IMR-90 (cell line): Measurements from ENCODE around the gene ZSWIM5. TPM values are rescaled to one million over a fixed set of nuclear protein-coding genes. Genes with fewer than 3 reads are reported as not detected.

Experiments used
- ATAC-seq: fragments of 200-7000 bp; cut with Tn5 transposase; 2 replicates; pipeline ENCODE4 v1.9.1; 2020; ENCODE audit warnings: low read depth, mild to moderate bottlenecking, moderate library complexity
- BruUV-seq: library from RNA; stranded (reverse); fragments of 400-500 nt; replicated peaks from 2 replicates; lab custom pipeline; 2021; lab: Mats Ljungman, UMichigan
- CTCF ChIA-PET: fragments of 300-600 bp; formaldehyde crosslinking; extraction: SDS; loops from one replicate; lab custom pipeline; 2021; ENCODE audit warnings: antibody characterized with exemption; lab: Yijun Ruan, JAX
- POLR2A ChIA-PET: fragments of 300-600 bp; sonication (Branson Sonifier 250); formaldehyde crosslinking; loops from one replicate; lab custom pipeline; 2022; ENCODE audit warnings: antibody characterized with exemption; ENCODE audit not compliant: unreplicated experiment; lab: Charles Lee
- DNase-seq: peaks from one replicate; pipeline ENCODE4 v3.0.0; 2013
- H2AFZ ChIP-seq: replicated peaks from 2 replicates; pipeline ENCODE3; 2013; ENCODE audit warnings: low read length, mild to moderate bottlenecking; ENCODE audit not compliant: poor library complexity
- H2AK5ac ChIP-seq: 2 replicates; pipeline ENCODE4 v1.6.1; 2013; ENCODE audit warnings: low read depth, low read length, inconsistent platforms
- H2AK9ac ChIP-seq: replicated peaks from 2 replicates; pipeline ENCODE3; 2013; ENCODE audit warnings: mild to moderate bottlenecking, low read depth, low read length, moderate library complexity; ENCODE audit not compliant: poor library complexity
- H2BK120ac ChIP-seq: 2 replicates; pipeline ENCODE4 v1.6.1; 2013; ENCODE audit warnings: low read depth, low read length, inconsistent platforms
- H2BK15ac ChIP-seq: 3 replicates; pipeline ENCODE4 v1.6.1; 2013; ENCODE audit warnings: low read depth, low read length, inconsistent platforms
- H2BK20ac ChIP-seq: 2 replicates; pipeline ENCODE4 v1.6.1; 2013; ENCODE audit warnings: low read depth, mild to moderate bottlenecking, inconsistent platforms, low read length, moderate library complexity
- H2BK5ac ChIP-seq: 2 replicates; pipeline ENCODE4 v1.6.1; 2013; ENCODE audit warnings: mild to moderate bottlenecking, low read depth, low read length, inconsistent platforms; ENCODE audit not compliant: poor library complexity, severe bottlenecking
- H3K14ac ChIP-seq: replicated peaks from 2 replicates; pipeline ENCODE4 v1.6.1; 2013; ENCODE audit warnings: low read depth, low read length, inconsistent platforms
- H3K18ac ChIP-seq: 2 replicates; pipeline ENCODE4 v1.6.1; 2013; ENCODE audit warnings: low read depth, low read length, control low read depth
- H3K23ac ChIP-seq: 2 replicates; pipeline ENCODE4 v1.6.1; 2013; ENCODE audit warnings: low read depth, low read length, inconsistent platforms
- H3K27ac ChIP-seq: 2 replicates; pipeline ENCODE4 v1.5.1; 2013; ENCODE audit warnings: mild to moderate bottlenecking, control low read depth, low read length; ENCODE audit not compliant: insufficient read depth
- H3K27me3 ChIP-seq: 2 replicates; pipeline ENCODE4 v1.6.1; 2013; ENCODE audit warnings: low read length; ENCODE audit not compliant: control insufficient read depth, insufficient read depth
- H3K36me3 ChIP-seq: 2 replicates; pipeline ENCODE4 v1.6.1; 2013; ENCODE audit warnings: low read length, mixed read lengths; ENCODE audit not compliant: control insufficient read depth, insufficient read depth
- H3K4ac ChIP-seq: 2 replicates; pipeline ENCODE4 v1.6.1; 2013; ENCODE audit warnings: low read depth, low read length, inconsistent platforms
- H3K4me1 ChIP-seq: 2 replicates; pipeline ENCODE4 v1.6.1; 2013; ENCODE audit warnings: low read length, mixed read lengths; ENCODE audit not compliant: control insufficient read depth, insufficient read depth
- H3K4me2 ChIP-seq: 2 replicates; pipeline ENCODE4 v1.6.1; 2013; ENCODE audit warnings: low read depth, mild to moderate bottlenecking, control low read depth, low read length, moderate library complexity
- H3K4me3 ChIP-seq: 2 replicates; pipeline ENCODE4 v1.5.1; 2013; ENCODE audit warnings: low read depth, mild to moderate bottlenecking, control low read depth, low read length, moderate library complexity; ENCODE audit not compliant: insufficient read depth
- H3K56ac ChIP-seq: 2 replicates; pipeline ENCODE4 v1.6.1; 2013; ENCODE audit warnings: low read length, inconsistent platforms; ENCODE audit not compliant: insufficient read depth; ENCODE audit errors: extremely low read depth
- H3K79me1 ChIP-seq, 2 experiments: 2 replicates each; pipeline ENCODE4 v1.6.1; 2013; ENCODE audit warnings: low read length in 2 of 2, inconsistent platforms in 1 of 2, low read depth in 1 of 2
- H3K9ac ChIP-seq: 2 replicates; pipeline ENCODE4 v1.6.1; 2013; ENCODE audit warnings: low read depth, low read length, control low read depth
- H3K9me1 ChIP-seq: 2 replicates; pipeline ENCODE4 v1.6.1; 2013; ENCODE audit warnings: low read length, inconsistent platforms; ENCODE audit not compliant: insufficient read depth
- H3K9me3 ChIP-seq: 2 replicates; pipeline ENCODE4 v1.6.1; 2013; ENCODE audit warnings: low read length; ENCODE audit not compliant: control insufficient read depth, insufficient read depth
- H4K20me1 ChIP-seq: 2 replicates; pipeline ENCODE4 v1.6.1; 2013; ENCODE audit warnings: low read length, inconsistent platforms; ENCODE audit not compliant: insufficient read depth
- H4K5ac ChIP-seq: 2 replicates; pipeline ENCODE4 v1.6.1; 2013; ENCODE audit warnings: mild to moderate bottlenecking, low read depth, low read length, control low read depth
- H4K8ac ChIP-seq, 2 experiments: 2 replicates each; pipeline ENCODE4 v1.6.1; 2013; ENCODE audit warnings: low read depth in 2 of 2, low read length in 2 of 2, control low read depth in 1 of 2, inconsistent platforms in 1 of 2
- H4K91ac ChIP-seq: 2 replicates; pipeline ENCODE4 v1.6.1; 2013; ENCODE audit warnings: low read depth, low read length, inconsistent platforms; ENCODE audit not compliant: insufficient read depth
- BHLHE40 ChIP-seq: fragments of 150-350 bp; IDR thresholded peaks from 2 replicates; pipeline ENCODE4 v1.6.1; 2016; ENCODE audit warnings: mild to moderate bottlenecking, low read depth, low read length
- CEBPB ChIP-seq: IDR thresholded peaks from 2 replicates; pipeline ENCODE4 v1.6.1; 2012; ENCODE audit warnings: low read depth, low read length, improper control_type of control experiment
- FOS ChIP-seq: fragments of 150-350 bp; IDR thresholded peaks from 2 replicates; pipeline ENCODE4 v1.6.1; 2016; ENCODE audit warnings: low read depth, low read length
- MAZ ChIP-seq: IDR thresholded peaks from 2 replicates; pipeline ENCODE4 v1.6.1; 2012; ENCODE audit warnings: low read depth, mild to moderate bottlenecking, low read length, improper control_type of control experiment, moderate library complexity, borderline replicate concordance
- MXI1 ChIP-seq: IDR thresholded peaks from 2 replicates; pipeline ENCODE4 v1.6.1; 2012; ENCODE audit warnings: low read depth, mild to moderate bottlenecking, low read length, moderate library complexity, borderline replicate concordance
- RAD21 ChIP-seq: IDR thresholded peaks from 2 replicates; pipeline ENCODE4 v1.6.1; 2012; ENCODE audit warnings: low read length, improper control_type of control experiment
- RFX5 ChIP-seq: IDR thresholded peaks from 2 replicates; pipeline ENCODE4 v1.8.0; 2012; ENCODE audit warnings: low read depth, mild to moderate bottlenecking, low read length, moderate library complexity
- SMC3 ChIP-seq: fragments of 150-350 bp; IDR thresholded peaks from 2 replicates; pipeline ENCODE4 v1.6.1; 2016; ENCODE audit warnings: low read depth, mild to moderate bottlenecking, antibody characterized with exemption, low read length, moderate library complexity
- dilution Hi-C: fragments of 300-500 bp; cut with HindIII; formaldehyde crosslinking; loops from one replicate; pipeline ENCODE4 v1.14.3; 2018; ENCODE audit warnings: low sequenced_read_pairs; ENCODE audit not compliant: unreplicated experiment
- in situ Hi-C: fragments of 300-500 bp; cut with MboI; formaldehyde crosslinking; loops from 3 replicates; pipeline ENCODE4 v1.14.3; 2019; ENCODE audit warnings: low sequenced_read_pairs, inconsistent platforms, mixed read lengths
- intact Hi-C: fragments of 100-400 bp; cut with micrococcal nuclease; formaldehyde crosslinking; loops from 2 replicates; pipeline ENCODE4 v1.10.0; 2022
- polyA plus RNA-seq, 3 experiments: library from polyadenylated mRNA; depleted of rRNA; stranded (reverse); fragments of >200 nt; gene quantifications; 2 replicates each; pipeline ENCODE4 v1.2.3, GENCODE V29; 2012; ENCODE audit warnings: low replicate concordance in 1 of 3
- total RNA-seq: library from RNA; depleted of rRNA; stranded (reverse); fragments of >200 nt; gene quantifications from 2 replicates; pipeline ENCODE4 v1.2.3, GENCODE V29; 2012
- TF ChIP-seq, protein P1 (sequence below): fragments of 150-350 bp; IDR thresholded peaks from 2 replicates; pipeline ENCODE4 v1.6.1; 2016; ENCODE audit warnings: low read depth, mild to moderate bottlenecking, low read length, moderate library complexity, borderline replicate concordance
- TF ChIP-seq, protein P2 (sequence below): fragments of 150-350 bp; IDR thresholded peaks from 2 replicates; pipeline ENCODE4 v1.6.1; 2017; ENCODE audit warnings: mild to moderate bottlenecking, antibody characterized with exemption, low read length, low read depth

Gene ZSWIM5
- total and polyA plus RNA-seq, 2 of the 4 experiments (the other 2 are of a cell fraction) = under 0.01 to 0.03 TPM

DNA sequence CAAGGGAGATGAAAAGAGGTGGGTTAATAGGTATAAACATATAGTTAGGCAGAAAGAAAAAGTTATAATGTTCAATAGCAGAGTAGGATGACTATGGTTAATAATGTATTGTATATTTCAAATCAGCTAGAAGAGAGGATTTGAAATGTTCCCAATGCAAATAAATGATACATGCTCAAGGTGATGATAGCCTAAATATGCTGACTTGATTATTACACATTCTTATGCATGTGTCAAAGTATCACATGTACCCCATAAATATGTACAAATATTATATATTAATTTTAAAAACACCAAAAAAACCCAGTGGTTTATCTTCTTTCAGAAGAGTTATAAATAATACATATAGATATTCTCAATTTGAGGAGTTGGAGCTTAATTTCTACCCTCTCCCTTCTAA lies 38.3 kb upstream of the ZSWIM5 start:
- no peak for TF ChIP-seq BHLHE40
- TF ChIP-seq, protein P1, sequence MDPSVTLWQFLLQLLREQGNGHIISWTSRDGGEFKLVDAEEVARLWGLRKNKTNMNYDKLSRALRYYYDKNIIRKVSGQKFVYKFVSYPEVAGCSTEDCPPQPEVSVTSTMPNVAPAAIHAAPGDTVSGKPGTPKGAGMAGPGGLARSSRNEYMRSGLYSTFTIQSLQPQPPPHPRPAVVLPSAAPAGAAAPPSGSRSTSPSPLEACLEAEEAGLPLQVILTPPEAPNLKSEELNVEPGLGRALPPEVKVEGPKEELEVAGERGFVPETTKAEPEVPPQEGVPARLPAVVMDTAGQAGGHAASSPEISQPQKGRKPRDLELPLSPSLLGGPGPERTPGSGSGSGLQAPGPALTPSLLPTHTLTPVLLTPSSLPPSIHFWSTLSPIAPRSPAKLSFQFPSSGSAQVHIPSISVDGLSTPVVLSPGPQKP = no peak
- TF ChIP-seq, protein P2, sequence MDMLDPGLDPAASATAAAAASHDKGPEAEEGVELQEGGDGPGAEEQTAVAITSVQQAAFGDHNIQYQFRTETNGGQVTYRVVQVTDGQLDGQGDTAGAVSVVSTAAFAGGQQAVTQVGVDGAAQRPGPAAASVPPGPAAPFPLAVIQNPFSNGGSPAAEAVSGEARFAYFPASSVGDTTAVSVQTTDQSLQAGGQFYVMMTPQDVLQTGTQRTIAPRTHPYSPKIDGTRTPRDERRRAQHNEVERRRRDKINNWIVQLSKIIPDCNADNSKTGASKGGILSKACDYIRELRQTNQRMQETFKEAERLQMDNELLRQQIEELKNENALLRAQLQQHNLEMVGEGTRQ = no peak
- no peak for TF ChIP-seq MXI1
- TF ChIP-seq SMC3 = no peak
- no peak for TF ChIP-seq CEBPB
- no peak for TF ChIP-seq MAZ
- no peak for TF ChIP-seq RFX5
- no peak for TF ChIP-seq FOS
- no peak for TF ChIP-seq RAD21
- no peak overlapping the region for H3K23ac ChIP-seq
- peaks cover 2% of the 10 kb centered on the region; the same call in 1 of the 2 replicates for H3K9me3 ChIP-seq
- POLR2A ChIA-PET = no interaction called here
- no peak overlapping the region for H3K27ac ChIP-seq
- no peak for ATAC-seq
- no peak overlapping the region for H3K9ac ChIP-seq
- H4K91ac ChIP-seq = no peak overlapping the region
- H3K18ac ChIP-seq = no peak overlapping the region
- H3K27me3 ChIP-seq = no peaks in the 10 kb centered on the region
- H3K14ac ChIP-seq = no peak overlapping the region
- H3K4me1 ChIP-seq = no peaks in the 10 kb centered on the region; the same call in 1 of the 2 replicates
- no peaks in the 10 kb centered on the region for H3K36me3 ChIP-seq
- no peaks in the 10 kb centered on the region for H3K79me1 ChIP-seq
- H3K9me1 ChIP-seq = no peaks in the 10 kb centered on the region
- H4K20me1 ChIP-seq = no peaks in the 10 kb centered on the region
- no peak overlapping the region for H3K4me3 ChIP-seq
- BruUV-seq = no TSS peak
- no peak overlapping the region for H2AK9ac ChIP-seq
- no peak overlapping the region for H3K56ac ChIP-seq
- no peak overlapping the region for H2BK15ac ChIP-seq
- dilution Hi-C loops = no loop called here
- H2BK20ac ChIP-seq = no peak overlapping the region
- H2AFZ ChIP-seq = no peak overlapping the region
- no peak overlapping the region for H2AK5ac ChIP-seq
- intact Hi-C loops = no loop called here
- no peak overlapping the region for H2BK120ac ChIP-seq
- no peak for DNase-seq
- no peak overlapping the region for H4K5ac ChIP-seq
- H3K4ac ChIP-seq = no peak overlapping the region
- no peak overlapping the region for H2BK5ac ChIP-seq
- H4K8ac ChIP-seq = no peak overlapping the region
- in situ Hi-C loops = no loop called here
- CTCF ChIA-PET = no interaction called here
- H3K4me2 ChIP-seq = no peak overlapping the region
